Globus pallidus (tissue), 1 donor: ENCODE measurements around the gene SMG6.
"Not testable (repeated sequence)": the region's sequence is repeated elsewhere in the genome, so short reads cannot be mapped to it uniquely, and the experiment has no call there.

Experiments
- DNase-seq: peaks from one replicate; pipeline ENCODE4 v3.0.0-alpha.2; 2015; ENCODE audit warnings: low spot score

Gene SMG6

GRCh38 chr17:2028234-2028614 is 275.4 kb downstream of the SMG6 start:
- DNase-seq = no peak

GRCh38 chr17:2027528-2028233 is 275.9 kb downstream of the SMG6 start:
- no peak for DNase-seq

GRCh38 chr17:2025622-2026309 is 277.8 kb downstream of the SMG6 start:
- no peak for DNase-seq

GRCh38 chr17:2025220-2025621 is 278.4 kb downstream of the SMG6 start, which contains the start of gene RTN4RL1:
Gene RTN4RL1, minus strand, starts transcription at chr17:2025334. Its CDS starts 469 bp downstream, at chr17:2024865.
- DNase-seq = no peak

GRCh38 chr17:2024572-2025219 is 278.9 kb downstream of the SMG6 start:
- no peak for DNase-seq

GRCh38 chr17:2023692-2024571 is 279.7 kb downstream of the SMG6 start:
- no peak for DNase-seq

GRCh38 chr17:2023256-2023655 is 280.3 kb downstream of the SMG6 start:
- DNase-seq = no peak

- DNase-seq = no peak
These were observed 280.8 kb downstream of the SMG6 start for GRCh38 chr17:2022647-2023240.

- DNase-seq = no peak
These were observed 282.9 kb downstream of the SMG6 start for GRCh38 chr17:2020721-2021120.

- no peak for DNase-seq
These were observed 283.9 kb downstream of the SMG6 start for GRCh38 chr17:2019723-2020122.

GRCh38 chr17:2018716-2019510 is 284.7 kb downstream of the SMG6 start:
- DNase-seq = no peak

- no peak for DNase-seq
These were observed 286.2 kb downstream of the SMG6 start for GRCh38 chr17:2017274-2017941.

GRCh38 chr17:2016494-2016893 is 287.1 kb downstream of the SMG6 start:
- DNase-seq = no peak

- no peak for DNase-seq
These were observed 288.3 kb downstream of the SMG6 start for GRCh38 chr17:2015314-2015713.

- no peak for DNase-seq
These were observed 289.6 kb downstream of the SMG6 start for GRCh38 chr17:2013994-2014317.

- not testable (repeated sequence) for DNase-seq
These were observed 290.2 kb downstream of the SMG6 start for GRCh38 chr17:2013220-2013993.

GRCh38 chr17:2012499-2012898 is 291.1 kb downstream of the SMG6 start:
- DNase-seq = no peak

- DNase-seq = no peak
These were observed 291.9 kb downstream of the SMG6 start for GRCh38 chr17:2011411-2012371.
